ENCODE data around the gene TBC1D1.

The TBC1D1 gene

GRCh38 chr4:38119668-38120385, 228.9 kb downstream of the TBC1D1 start:
- no peaks in the 10 kb centered on the region for H3K79me2 ChIP-seq (ENCODE audit: control insufficient read depth, low read length)
- no peak overlapping the region for H3K4me3 ChIP-seq (ENCODE audit: low read length)
- no peaks in the 10 kb centered on the region for H3K4me1 ChIP-seq (ENCODE audit: control insufficient read depth, low read length)
- H3K27me3 ChIP-seq (ENCODE audit: control insufficient read depth, low read length) = no peaks in the 10 kb centered on the region
- H3K36me3 ChIP-seq (ENCODE audit: control insufficient read depth, low read length) = peaks cover 89% of the 10 kb centered on the region
- H3K4me2 ChIP-seq (ENCODE audit: low read length) = no peak overlapping the region
- H3K9me2 ChIP-seq (replicated peaks; ENCODE audit: control insufficient read depth, low read length) = no peaks in the 10 kb centered on the region
- H3K9me3 ChIP-seq (ENCODE audit: control insufficient read depth, insufficient read depth, low read length) = no peaks in the 10 kb centered on the region
- no peaks in the 10 kb centered on the region for H3F3A ChIP-seq (ENCODE audit: control insufficient read depth, insufficient read depth)
- no peak overlapping the region for H3K27ac ChIP-seq (ENCODE audit: low read depth, low read length)
- no peaks in the 10 kb centered on the region for H4K20me1 ChIP-seq (ENCODE audit: control insufficient read depth, insufficient read depth, low read depth, low read length)
- no peak for TF ChIP-seq EZH2phosphoT487 (IDR thresholded peaks at IDR 0.05; ENCODE audit: borderline replicate concordance, low read length)
- no peak for TF ChIP-seq CTCF (IDR thresholded peaks at IDR 0.05; ENCODE audit: low read depth, low read length, poor library complexity, severe bottlenecking)

DNA sequence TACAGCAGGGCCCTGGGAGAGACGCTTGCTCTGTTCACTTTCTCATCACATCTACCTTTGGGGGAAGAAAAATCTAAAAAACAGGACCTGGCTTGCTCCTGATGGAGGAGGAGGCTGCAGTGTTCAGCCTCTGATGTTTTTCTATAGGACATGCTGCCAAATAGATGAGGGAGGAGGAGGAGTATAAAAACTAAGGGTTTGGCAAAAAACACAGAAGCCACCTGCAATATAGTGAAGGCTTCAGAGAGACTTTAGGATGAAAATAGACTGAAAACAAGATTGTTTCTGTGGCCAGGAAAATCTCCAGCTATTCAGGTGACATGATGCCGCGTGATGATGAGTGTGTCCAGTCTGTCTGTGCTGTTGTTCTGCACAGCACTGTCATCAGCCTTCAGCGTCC, 229.9 kb downstream of the TBC1D1 start:
- Histone ChIP-seq H3K79me2 (ENCODE audit: control insufficient read depth, low read length) (no peaks in the 10 kb centered on the region), H3F3A (ENCODE audit: control insufficient read depth, insufficient read depth) (no peaks in the 10 kb centered on the region), H3K4me3 (ENCODE audit: low read length) (no peak overlapping the region), H3K9me2 (replicated peaks; ENCODE audit: control insufficient read depth, low read length) (no peaks in the 10 kb centered on the region), H3K4me2 (ENCODE audit: low read length) (no peak overlapping the region), H3K27ac (ENCODE audit: low read depth, low read length) (no peak overlapping the region), H3K9me3 (ENCODE audit: control insufficient read depth, insufficient read depth, low read length) (no peaks in the 10 kb centered on the region), H4K20me1 (ENCODE audit: control insufficient read depth, insufficient read depth, low read depth, low read length) (no peaks in the 10 kb centered on the region), H3K36me3 (ENCODE audit: control insufficient read depth, low read length) (peaks cover 90% of the 10 kb centered on the region), H3K27me3 (ENCODE audit: control insufficient read depth, low read length) (no peaks in the 10 kb centered on the region), H3K4me1 (ENCODE audit: control insufficient read depth, low read length) (no peaks in the 10 kb centered on the region)
- TF ChIP-seq EZH2phosphoT487 (IDR thresholded peaks at IDR 0.05; ENCODE audit: borderline replicate concordance, low read length) (no peak), CTCF (IDR thresholded peaks at IDR 0.05; ENCODE audit: low read depth, low read length, poor library complexity, severe bottlenecking) (no peak)

- H3K4me1 ChIP-seq (ENCODE audit: control insufficient read depth, low read length) = no peaks in the 10 kb centered on the region
- H3K4me3 ChIP-seq (ENCODE audit: low read length) = no peak overlapping the region
- no peak for TF ChIP-seq EZH2phosphoT487 (IDR thresholded peaks at IDR 0.05; ENCODE audit: borderline replicate concordance, low read length)
- TF ChIP-seq CTCF (IDR thresholded peaks at IDR 0.05; ENCODE audit: low read depth, low read length, poor library complexity, severe bottlenecking) = no peak
- no peak overlapping the region for H3K4me2 ChIP-seq (ENCODE audit: low read length)
- no peaks in the 10 kb centered on the region for H3K9me2 ChIP-seq (replicated peaks; ENCODE audit: control insufficient read depth, low read length)
- no peaks in the 10 kb centered on the region for H3K9me3 ChIP-seq (ENCODE audit: control insufficient read depth, insufficient read depth, low read length)
- no peaks in the 10 kb centered on the region for H3F3A ChIP-seq (ENCODE audit: control insufficient read depth, insufficient read depth)
- H3K27me3 ChIP-seq (ENCODE audit: control insufficient read depth, low read length) = no peaks in the 10 kb centered on the region
- H4K20me1 ChIP-seq (ENCODE audit: control insufficient read depth, insufficient read depth, low read depth, low read length) = no peaks in the 10 kb centered on the region
- no peaks in the 10 kb centered on the region for H3K79me2 ChIP-seq (ENCODE audit: control insufficient read depth, low read length)
- H3K36me3 ChIP-seq (ENCODE audit: control insufficient read depth, low read length) = peaks cover 90% of the 10 kb centered on the region
- H3K27ac ChIP-seq (ENCODE audit: low read depth, low read length) = no peak overlapping the region
Measured at GRCh38 chr4:38122060-38122459, 231.2 kb downstream of the TBC1D1 start.

All from DOHH2 (cell line).